ENCODE results near the gene ALK.

Gene ALK

GRCh38 chr2:29440921-29441623, 480.3 kb downstream of the ALK start:
- no peak for DNase-seq

GRCh38 chr2:29433920-29434319, 487.5 kb downstream of the ALK start:
- no peak for DNase-seq

- DNase-seq: no peak
Measured at GRCh38 chr2:29433128-29433527, 488.3 kb downstream of the ALK start.

- DNase-seq: no peak
Measured at GRCh38 chr2:29431485-29431884, 489.9 kb downstream of the ALK start.

- DNase-seq: no peak
Measured at GRCh38 chr2:29430382-29431112, 490.8 kb downstream of the ALK start.

GRCh38 chr2:29426354-29426753, 495.0 kb downstream of the ALK start:
- no peak for DNase-seq

GRCh38 chr2:29425866-29426265, 495.5 kb downstream of the ALK start:
- DNase-seq: no peak

GRCh38 chr2:29423061-29423666, 498.2 kb downstream of the ALK start:
- DNase-seq: no peak

GRCh38 chr2:29420999-29421782, 500.2 kb downstream of the ALK start:
- peak; percentile 10 for DNase-seq

GRCh38 chr2:29420464-29420863, 500.9 kb downstream of the ALK start:
- no peak for DNase-seq

GRCh38 chr2:29417630-29418029, 503.8 kb downstream of the ALK start:
- no peak for DNase-seq

- DNase-seq: no peak
Measured at GRCh38 chr2:29412197-29412925, 509.0 kb downstream of the ALK start.

- no peak for DNase-seq
Measured at GRCh38 chr2:29405707-29406106, 515.7 kb downstream of the ALK start.

- DNase-seq: no peak
Measured at GRCh38 chr2:29405266-29405665, 516.1 kb downstream of the ALK start.

GRCh38 chr2:29401994-29402393, 519.4 kb downstream of the ALK start:
- DNase-seq: no peak

GRCh38 chr2:29400930-29401653, 520.3 kb downstream of the ALK start:
- no peak for DNase-seq

- no peak for DNase-seq
Measured at GRCh38 chr2:29398384-29399237, 522.8 kb downstream of the ALK start.

- DNase-seq: no peak
Measured at GRCh38 chr2:29397713-29398112, 523.7 kb downstream of the ALK start.

GRCh38 chr2:29397039-29397438, 524.3 kb downstream of the ALK start:
- DNase-seq: no peak

- no peak for DNase-seq
Measured at GRCh38 chr2:29394981-29395350, 526.4 kb downstream of the ALK start.

Measured in activated CD4-positive, alpha-beta T cell treated with anti-CD3 and anti-CD28 coated beads, Interleukin-10, Interleukin-2, amounts not matched to agents 100 ng/mL and 50 ng/mL, durations not matched to agents 16 hours and 8 hours (primary cell).